Central memory CD4-positive, alpha-beta T cell (primary cell): ENCODE data around the gene ARFGAP1.
"Not testable (repeated sequence)": the region's sequence is repeated elsewhere in the genome, so short reads cannot be mapped to it uniquely, and the experiment has no call there.

Experiments used
- DNase-seq: peaks from one replicate; pipeline ENCODE4 v3.0.0; 2022

ARFGAP1 gene

DNA sequence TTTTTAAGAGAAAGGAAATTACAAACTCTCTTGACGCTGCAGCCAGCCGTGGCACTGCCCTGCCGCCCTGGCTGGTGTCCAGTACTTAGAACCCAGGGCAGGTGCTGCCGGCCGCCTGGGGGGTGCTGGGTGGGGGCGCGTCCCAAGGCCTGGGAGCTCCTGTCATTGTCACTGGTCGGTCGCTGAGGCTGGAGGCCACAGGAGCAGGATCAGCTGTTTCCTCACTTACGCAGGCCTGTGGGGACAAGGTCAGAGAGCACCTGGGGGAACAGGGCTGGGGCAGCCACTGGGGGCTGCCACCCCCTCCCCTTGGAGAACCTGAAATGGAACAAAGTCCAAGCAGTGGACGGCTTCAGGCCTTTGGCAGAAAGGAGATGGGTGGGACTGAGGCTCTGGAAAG, 31.3 kb upstream of the ARFGAP1 start:
- DNase-seq = no peak

DNA sequence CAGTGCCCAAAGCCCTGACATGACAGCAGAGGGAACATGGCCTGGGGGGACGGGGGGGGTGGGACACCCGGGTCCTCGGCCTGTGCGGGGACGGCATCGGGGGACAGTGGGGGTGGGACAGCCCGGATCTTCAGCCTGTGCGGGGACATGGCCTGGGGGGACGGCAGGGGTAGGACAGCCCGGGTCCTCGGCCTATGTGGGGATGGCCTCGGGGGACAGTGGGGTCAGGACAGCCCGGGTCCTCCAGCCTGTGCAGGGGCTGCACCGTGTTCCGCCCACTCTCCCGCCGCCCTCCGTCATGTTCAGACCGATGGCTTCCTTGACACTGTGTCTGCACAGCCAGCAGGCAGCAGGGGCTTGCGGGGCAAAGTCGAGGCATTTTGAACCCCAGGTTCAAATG, 29.9 kb upstream of the ARFGAP1 start:
- DNase-seq = no peak

DNA sequence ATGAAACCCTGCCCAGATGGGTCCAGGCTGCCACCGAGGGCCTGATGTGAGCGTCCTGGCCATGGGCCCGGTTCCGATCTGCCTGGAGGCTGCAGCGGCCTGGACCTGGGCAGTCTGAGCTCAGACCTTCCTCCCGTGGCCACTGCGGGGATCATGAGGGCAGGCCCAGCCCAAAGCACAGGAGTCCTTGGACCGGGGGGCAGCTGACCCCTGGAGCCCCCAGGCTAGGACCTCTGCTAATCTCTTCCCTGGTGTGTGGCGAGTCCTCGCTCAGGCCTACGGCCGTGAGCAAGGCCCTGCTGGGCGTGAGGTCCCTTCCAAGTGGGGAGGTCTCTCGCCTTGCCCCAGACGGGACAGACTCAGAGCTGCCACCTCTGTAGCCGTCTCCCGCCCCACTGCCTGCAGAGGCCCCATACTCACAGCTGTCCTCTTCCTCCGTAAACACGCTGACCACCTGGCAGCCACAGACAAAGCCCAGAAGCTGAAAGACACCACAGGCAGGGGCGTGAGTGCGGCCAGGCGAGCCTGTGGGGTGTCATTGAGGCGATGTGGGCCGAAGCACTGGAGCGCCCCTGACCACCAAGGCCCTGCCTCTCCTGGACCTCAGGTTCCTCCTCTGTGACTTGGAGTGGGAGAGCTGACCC, 28.9 kb upstream of the ARFGAP1 start:
- no peak for DNase-seq

DNA sequence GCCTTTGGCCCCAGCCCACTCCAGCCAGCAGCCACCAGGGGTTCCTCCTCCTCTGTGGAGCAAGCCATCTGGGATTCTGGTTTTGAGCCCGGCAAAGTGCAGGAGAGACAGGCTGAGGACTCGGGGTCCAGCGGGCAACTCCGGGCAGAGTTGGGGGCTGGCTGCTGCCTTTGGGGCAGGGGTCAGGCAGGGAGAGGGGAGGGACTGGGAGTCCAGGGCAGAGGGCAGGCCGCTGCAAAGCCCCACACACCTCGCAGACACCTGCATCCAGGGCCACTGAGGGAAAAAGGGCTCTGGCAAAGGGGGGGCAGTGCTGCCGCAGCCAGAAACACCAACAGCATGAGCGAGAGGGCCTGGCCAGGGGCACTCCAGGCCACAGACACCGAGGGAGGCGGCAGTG, 28.1 kb upstream of the ARFGAP1 start:
- no peak for DNase-seq

DNA sequence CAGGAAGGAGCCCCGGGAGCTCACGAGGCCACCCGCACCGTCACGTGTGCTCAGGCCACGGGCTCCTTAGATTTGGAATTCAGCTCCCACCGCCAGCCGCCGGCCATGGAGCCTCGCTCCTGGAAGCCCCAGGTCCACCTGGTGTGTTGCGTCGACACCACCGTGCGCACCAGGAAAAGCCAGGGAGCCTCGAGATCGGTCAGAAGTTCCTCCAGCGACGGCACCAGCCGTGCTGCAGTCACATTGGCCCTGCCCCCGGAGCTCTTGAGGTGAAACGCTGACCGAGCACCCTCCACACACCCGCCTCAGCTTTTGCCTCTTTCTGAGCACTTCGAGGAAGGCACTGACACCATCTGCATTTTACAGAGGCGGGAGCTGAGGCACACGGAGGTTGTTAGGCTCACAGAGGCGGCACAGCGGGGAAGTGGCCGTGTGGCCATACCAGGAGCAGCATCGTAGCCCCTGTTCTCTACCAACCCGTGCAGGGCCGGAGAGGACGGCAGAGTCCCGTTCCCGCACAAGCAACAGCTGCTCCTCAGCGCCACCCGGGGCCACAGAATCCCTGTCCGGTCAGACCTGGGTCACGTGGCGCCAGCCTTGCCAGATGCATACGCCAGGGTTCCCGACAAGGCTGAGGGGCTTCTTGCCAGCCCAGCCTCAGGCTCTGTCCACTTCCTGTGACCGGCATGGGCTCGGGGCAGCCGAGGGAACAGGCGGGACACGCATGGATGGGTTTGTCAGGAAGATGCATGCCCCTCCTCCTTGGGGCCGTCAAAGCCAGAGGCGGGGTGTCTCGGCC, 25.9 kb upstream of the ARFGAP1 start:
- DNase-seq = no peak

DNA sequence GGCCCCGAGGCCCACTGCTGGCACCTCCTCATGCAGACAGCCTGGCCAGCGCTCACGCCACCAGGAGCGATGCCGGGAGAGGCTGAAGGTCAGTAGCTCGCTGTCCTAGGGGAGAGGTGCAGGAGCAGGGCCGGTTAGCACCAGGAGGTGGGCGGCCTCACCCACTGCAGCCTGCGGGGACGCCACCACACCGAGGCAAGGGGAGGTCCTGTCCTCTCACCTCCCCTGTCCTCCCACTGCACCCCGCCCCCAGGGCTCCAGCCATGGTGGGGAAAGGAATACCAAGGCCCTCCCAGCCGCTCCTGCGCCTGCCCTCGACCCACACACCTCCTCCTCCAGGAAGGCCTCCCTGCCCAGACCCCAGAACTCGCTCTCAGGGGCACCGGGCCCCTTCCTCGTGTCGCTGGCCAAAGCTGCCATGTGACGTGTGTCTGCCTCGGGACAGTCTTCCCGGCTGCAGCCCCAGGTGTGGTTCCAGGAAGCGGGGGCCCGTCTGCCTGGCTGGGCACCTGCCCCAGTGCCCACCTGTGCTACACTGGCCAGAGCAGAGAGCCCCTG, 24.9 kb upstream of the ARFGAP1 start:
- DNase-seq = no peak

DNA sequence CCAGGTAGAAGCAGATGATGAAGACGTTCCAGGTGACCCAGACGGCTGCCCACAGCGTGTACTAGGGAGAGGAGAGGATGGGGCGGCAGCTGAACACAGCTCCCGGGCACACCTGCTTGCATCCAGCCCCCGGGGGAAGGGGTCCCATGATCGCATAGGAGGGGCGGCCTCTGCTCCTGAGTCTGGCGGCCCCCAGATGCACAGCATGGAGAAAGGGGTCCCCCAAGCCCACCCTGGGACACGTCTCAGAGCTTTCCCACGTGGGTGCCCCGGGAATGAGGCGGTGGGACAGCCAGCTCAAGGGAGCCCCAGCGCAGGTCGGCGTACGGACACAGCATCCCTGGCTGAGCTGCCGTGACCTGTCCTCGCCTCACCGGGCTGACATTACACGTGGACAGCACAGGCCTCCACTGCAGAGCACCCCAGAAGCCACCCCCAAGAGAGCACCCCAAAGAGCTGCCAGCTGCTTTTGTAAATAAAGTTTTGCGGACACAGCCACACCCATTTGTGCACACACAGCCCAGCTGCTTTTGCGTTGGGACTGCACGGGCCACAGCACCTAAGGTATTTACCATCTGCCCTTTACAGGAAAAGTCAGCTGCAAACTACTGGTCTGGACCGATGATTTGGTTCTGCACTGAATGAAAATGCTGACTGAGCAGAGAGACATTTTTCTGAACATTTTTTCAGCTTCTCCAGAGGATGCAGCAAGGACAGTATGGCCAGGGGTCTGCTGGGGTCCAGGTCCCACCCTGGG, 23.6 kb upstream of the ARFGAP1 start:
- no peak for DNase-seq

DNA sequence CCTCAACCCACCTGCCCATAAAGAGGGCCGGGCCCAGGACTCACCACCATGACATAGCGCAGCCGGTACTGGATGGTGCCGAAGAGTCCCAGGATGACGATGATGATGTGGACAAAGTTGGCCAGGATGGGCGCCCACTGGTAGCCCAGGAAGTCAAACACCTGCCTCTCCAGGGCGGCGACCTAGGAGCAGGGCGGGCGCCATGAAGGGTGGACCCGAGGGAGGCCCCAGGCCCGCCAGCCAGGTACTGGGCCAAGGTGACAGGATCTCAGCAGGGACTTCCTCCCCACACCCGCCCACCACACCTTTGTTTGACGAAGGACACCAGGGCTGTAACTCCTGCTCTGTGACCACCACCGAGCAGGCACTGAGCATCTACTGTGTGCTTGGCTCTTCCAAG, 22.7 kb upstream of the ARFGAP1 start:
- no peak for DNase-seq

DNA sequence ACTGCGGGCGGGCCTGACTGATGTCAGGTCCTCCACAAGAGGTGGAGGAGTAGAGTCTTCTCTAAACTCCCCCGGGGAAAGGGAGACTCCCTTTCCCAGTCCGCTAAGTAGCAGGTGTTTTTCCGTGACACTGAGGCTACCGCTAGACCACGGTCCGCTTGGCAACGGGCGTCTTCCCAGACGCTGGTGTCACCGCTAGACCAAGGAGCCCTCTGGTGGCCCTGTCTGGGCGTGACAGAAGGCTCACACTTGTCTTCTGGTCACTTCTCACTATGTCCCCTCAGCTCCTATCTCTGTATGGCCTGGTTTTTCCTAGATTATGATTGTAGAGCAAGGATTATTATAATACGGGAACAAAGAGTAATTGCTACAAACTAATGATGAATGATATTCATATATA, 21.3 kb upstream of the ARFGAP1 start:
- not testable (repeated sequence) for DNase-seq

DNA sequence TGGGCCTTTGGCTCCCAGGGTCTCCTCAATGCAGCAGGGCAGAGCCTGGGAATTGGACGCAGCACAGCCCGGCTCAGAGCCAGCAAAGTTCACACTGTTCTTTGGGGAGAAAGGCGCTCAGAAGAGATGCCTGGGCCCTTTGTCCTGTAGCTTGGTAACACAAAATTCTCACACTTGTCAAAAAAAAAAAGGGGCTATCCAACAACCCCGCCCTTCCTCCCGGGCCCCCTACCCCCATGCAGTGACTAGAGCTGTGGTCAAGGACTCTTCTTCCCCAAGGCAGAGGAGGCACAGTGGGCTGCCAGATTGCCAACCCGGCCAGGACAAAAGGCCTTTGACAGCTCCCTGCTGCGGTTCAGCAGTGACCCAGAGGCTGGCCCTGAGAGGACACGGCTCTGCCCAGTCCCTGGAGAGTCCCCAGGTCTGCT, 20.3 kb upstream of the ARFGAP1 start:
- DNase-seq = no peak

DNA sequence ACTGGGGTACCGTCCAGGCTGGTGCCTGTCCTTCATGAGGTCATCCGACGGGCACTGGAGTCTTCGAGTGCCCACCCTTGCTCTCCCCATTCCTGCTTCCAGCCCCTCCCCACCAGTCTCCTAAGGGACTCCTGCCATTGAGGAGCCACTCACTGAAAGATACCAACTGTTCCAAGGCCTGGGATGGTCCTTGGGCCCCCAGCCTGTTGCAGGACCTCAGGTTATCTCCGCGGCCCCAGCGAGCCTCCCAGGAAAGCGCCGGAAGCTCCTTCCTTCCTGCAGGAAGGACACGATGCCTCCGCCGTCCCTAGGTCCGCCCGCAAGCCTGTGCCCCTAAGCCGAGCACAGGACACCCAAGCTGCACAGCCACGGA, 19.6 kb upstream of the ARFGAP1 start:
- DNase-seq = no peak

DNA sequence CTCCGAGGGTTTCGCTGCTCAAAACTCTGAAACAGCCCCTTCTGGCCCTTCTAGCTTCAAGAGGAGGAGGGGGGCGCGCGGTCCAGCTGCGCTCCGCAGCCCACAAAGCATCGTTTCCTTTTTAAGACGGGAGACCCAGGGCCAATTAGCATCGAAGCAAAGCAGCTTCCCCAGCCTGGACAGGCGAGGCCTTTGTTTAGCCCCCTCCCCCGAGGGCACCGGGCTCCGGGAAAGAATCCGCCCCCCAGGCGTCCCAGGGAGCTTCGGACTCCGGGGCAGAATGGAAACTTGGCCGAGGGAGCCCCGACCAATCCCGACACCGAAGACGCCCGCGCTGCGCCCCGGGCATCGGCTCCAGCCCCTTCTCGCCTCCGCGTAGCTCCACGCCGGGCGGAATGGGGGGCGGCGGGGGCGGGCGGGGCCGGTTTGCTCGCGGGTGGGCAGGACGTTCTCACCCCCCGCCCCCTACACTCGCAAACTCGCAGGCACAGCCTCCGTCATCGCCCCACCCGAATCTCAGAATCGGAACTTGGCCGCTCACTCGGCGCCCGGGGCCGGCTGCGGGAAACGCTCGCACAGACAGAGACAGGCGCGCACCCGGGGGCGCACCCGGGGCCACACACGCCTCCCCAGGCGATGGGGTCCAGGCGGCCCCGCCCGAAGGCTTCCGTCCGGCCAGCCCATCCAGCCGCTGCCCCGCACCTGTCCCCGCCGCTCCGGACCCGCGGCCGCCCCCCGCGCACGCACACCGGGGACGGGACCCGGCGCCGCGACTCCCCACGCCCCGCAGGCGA, 19.0 kb upstream of the ARFGAP1 start:
- DNase-seq = no peak

DNA sequence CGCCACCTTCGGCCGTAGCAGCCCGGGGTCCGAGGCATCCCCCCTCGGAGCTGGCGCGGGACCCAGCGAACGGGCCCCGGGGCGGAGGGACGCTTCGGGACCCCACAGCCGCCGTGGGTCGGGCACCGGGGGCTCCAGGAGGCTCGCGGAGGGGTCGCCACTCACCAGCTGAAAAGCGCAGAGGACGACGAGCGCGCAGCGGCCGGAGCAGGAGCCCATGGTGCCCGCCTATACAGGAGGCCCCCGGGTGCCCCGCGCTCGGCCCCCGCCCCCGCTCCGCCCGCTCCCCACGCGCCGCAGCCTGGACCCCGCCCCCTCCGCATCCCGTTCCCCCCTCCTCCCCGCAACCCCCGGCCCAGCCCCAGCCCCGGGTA, 18.4 kb upstream of the ARFGAP1 start, which contains the start of gene NKAIN4:
Gene NKAIN4 (minus strand): TSS at position 232 of the 374 bp plus-strand sequence. CDS start 13 bp downstream, at position 219.
- DNase-seq = no peak

DNA sequence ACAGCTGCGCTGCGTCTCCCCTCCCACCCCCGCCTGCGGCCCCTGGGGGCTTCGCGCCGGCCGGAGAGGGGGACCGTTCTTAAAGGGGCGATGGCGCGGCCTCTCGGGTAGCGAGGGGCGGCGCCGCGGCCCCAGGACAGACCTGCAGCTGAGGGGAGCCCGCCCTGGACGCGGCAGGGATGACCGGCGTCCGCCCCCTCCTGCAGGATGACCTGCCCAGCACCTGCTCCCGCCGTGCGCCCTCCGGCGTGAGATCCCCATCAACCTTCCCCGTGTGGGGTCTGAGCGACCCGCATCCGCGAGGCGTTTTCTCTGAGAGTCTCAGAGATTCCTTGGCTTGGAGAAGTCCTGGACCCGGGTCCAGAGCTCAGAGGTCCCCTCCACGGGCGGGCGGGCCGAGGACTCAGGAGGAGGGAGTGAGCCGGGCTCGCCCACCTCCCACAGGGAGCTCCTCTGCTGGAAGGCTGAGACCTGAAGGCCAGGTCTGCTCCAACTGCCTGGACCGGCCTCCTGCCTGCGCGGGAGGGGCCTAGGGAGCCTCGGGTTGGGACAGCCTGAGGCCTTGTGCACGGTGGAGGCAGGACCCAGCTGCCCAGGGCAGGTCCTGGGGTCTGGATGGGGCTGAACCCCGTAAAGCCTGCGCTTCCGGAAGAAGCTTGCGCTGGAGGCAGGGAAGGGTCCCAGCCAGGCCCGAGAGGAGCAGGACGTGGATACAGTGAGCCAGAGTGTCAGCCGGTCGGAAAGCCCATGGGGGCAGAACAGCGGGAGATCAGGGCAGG, 17.8 kb upstream of the ARFGAP1 start:
- DNase-seq = no peak

DNA sequence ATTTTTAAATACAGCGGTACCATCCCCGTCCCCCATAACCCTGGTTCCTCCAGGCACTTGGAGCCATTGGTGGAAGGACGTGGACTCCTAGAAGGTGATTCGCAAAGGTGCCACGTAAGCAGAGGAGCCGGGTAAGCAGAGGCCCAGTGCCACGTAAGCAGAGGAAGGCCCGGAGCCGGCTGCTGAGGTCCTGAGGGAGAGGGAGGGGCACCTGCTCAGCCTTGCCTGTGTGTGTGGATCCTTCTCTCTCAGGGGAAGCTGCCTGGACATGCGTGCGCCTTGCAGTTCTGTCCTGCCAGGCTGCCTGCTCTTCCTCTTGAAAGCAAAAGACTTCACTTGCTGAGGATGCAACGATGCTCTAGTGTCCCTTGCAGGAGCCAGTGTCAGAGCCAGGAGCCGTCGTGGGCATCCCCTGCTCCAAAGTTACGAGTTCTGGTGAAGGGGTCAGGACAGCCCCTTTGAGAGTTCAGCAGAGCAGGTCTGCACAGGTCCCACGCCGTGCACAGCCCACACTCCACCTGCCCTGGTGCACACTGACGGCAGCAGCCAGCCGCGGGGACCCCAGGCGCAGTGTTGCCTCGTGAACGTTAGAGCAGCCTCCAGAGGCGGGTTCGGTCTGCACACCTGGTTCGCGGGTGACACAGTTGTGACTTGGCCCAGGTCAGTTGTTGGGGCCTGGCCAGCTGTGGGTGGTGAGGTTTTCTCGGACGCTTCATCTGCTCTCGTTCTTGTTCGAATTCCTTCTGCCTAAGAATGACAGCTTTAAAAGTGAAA, 16.5 kb upstream of the ARFGAP1 start:
- no peak for DNase-seq

DNA sequence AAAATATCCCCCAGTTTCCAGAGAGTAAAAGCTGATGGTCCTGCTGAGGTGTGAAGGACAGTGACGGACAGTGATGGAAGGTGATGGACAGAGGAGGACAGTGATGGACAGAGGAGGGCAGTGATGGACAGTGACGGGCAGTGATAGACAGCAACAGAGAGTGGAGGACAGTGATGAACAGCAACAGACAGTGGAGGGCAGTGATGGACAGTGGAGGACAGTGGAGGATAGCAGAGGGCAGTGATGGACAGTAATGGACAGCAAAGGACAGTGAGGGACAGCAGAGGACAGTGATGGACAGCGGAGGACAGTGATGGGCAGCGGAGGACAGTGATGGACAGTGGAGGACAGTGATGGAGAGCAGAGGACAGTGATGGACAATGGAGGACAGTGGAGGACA, 15.7 kb upstream of the ARFGAP1 start:
- no peak for DNase-seq

DNA sequence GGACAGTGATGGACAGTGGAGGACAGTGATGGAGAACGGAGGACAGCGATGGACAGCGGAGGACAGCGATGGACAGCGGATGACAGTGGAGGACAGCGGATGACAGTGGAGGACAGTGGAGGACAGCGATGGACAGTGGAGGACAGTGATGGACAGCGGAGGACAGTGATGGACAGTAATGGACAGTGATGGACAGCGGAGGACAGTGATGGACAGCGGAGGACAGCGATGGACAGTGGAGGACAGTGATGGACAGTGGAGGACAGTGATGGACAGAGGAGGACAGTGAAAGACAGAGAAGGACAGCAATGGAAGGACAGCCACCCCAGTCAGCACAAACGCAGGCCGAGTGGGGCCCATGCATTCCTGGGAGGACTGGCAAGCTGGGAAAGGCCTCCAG, 15.0 kb upstream of the ARFGAP1 start:
- DNase-seq = no peak

DNA sequence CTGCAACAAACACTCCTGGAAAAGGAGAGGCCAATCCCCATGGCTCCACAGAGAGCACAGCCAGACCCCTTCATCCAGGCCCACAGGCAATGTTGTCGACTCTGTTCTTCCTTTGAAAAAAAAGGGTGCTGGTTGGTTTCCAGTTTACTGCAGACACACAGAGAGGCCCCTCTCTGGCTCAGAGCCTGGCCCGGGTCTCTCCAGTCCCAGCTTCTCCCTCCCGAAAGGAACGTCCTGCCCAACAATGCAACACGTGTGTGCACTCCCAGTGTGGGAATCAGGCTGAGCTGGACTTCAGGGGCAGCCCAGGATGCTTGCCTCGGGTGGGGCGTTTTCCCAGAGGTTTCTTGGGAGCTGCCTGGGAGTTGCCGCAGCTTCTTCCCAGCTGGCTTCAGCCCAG, 13.8 kb upstream of the ARFGAP1 start:
- no peak for DNase-seq

DNA sequence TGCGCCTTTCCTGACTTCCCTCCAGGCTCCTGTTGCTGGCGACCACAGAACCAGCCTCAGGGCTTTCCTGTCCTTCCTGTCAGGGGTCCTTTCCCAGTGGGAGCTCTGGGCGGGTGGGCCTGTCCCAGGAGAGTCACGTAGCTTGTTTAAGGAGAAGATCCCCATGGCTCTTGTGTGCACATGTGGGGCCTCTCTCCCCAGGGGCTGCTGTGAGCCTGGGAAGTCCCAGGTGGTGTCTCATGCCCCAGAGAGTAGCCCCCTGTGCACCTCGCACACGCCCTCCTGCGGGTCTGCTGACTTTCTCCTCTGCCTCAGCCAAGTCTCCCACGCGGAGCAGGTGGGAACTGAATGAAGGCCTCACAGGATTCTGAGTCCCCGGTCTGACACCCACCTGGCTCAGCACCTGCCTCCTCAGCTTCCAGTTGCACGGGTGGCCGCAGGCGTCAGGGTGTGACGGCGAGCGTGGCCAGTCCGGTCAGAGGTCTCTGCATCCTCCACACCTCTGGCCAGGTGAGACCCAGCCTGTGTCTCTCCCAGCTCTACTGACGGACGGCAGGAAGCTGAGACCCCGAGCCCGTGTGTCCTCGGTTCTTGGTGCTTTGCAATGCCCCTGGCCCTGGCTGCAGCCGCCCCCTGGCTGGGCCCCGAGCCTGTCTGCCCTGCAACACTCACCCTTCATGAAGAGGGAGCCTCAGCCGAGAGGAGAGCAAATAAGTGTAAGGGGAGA, 12.7 kb upstream of the ARFGAP1 start:
- no peak for DNase-seq

DNA sequence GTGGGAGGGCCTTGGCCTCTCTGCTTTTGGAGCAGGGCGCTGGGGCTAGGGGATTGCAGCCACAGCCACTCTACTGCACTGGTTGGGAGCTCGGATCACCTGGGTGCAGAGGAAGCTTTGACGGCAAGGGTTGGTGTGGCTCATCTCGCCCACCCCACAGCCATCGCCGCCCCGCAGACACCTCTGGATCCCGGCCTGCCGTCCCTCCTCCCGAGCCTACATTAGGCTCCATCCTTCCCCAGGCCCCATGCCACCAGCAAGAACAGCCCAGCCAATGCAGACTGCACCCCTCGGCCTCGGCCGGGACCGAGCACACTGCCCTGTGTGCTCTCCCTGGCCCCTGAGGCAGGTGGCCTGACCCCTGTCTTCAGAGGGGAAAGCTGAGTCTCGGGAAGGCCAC, 12.1 kb upstream of the ARFGAP1 start:
- no peak for DNase-seq
